Measurements from ENCODE around the gene SLC7A5.

Gene SLC7A5

DNA sequence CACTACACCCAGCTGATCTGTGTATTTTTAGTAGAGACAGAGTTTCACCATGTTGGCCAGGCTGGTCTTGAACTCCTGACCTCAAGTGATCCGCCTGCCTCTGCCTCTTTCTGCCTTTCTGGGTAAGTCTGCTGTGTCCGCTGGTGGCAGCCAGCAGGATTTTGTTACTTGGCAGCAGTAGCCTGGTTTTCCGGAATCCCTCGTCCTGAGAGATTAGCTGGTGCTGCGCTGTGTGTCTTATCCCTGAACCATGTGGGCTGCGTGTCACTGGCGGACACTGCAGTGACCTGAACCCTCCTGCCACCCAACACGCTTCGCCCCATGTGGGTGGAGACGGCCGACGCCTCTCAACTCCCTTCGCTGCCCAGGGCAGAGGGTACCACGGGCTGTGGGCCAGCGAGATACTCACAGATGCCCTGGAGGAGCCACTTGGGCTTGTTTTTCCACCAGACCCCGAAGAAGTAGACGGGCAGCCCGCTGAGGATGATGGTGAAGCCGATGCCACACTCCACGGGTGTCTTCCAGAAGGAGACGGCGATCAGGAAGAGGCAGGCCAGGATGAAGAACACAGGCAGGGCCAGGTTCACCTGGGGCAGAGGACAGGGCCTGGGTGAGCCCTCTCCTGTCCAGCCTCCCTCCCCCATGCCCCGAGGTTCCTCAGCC is 35.2 kb downstream of the SLC7A5 start:
- TF ChIP-seq, protein P1, sequence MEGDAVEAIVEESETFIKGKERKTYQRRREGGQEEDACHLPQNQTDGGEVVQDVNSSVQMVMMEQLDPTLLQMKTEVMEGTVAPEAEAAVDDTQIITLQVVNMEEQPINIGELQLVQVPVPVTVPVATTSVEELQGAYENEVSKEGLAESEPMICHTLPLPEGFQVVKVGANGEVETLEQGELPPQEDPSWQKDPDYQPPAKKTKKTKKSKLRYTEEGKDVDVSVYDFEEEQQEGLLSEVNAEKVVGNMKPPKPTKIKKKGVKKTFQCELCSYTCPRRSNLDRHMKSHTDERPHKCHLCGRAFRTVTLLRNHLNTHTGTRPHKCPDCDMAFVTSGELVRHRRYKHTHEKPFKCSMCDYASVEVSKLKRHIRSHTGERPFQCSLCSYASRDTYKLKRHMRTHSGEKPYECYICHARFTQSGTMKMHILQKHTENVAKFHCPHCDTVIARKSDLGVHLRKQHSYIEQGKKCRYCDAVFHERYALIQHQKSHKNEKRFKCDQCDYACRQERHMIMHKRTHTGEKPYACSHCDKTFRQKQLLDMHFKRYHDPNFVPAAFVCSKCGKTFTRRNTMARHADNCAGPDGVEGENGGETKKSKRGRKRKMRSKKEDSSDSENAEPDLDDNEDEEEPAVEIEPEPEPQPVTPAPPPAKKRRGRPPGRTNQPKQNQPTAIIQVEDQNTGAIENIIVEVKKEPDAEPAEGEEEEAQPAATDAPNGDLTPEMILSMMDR (conservative IDR thresholded peaks at IDR 0.05; ENCODE audit: low read depth, low read length) = no peak
- H3K4me3 ChIP-seq (ENCODE audit: low read length) = no peak overlapping the region
- no peak for DNase-seq (ENCODE audit: low read depth)

DNA sequence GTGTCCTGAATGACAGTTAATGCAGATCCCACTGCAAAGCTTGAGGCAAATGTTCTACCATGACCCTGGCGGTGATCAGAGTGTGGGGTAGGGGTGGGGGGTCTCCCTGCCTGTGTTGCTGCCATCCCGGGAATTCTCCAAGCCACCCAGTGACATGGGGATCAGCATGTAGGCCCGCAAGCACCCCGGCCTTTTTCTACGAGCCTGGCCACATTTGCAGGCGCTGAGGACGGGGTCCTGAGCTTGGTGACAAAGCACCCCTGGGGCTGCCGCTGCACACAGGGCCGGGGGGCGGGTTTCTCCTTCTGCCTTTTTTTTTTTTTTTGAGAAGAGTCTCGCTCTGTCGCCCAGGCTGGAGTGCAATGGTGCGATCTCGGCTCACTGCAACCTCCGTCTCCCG is 35.8 kb downstream of the SLC7A5 start:
- TF ChIP-seq, protein P1 (conservative IDR thresholded peaks at IDR 0.05; ENCODE audit: low read depth, low read length) = no peak
- H3K4me3 ChIP-seq (ENCODE audit: low read length) = no peak overlapping the region
- DNase-seq (ENCODE audit: low read depth) = no peak

DNA sequence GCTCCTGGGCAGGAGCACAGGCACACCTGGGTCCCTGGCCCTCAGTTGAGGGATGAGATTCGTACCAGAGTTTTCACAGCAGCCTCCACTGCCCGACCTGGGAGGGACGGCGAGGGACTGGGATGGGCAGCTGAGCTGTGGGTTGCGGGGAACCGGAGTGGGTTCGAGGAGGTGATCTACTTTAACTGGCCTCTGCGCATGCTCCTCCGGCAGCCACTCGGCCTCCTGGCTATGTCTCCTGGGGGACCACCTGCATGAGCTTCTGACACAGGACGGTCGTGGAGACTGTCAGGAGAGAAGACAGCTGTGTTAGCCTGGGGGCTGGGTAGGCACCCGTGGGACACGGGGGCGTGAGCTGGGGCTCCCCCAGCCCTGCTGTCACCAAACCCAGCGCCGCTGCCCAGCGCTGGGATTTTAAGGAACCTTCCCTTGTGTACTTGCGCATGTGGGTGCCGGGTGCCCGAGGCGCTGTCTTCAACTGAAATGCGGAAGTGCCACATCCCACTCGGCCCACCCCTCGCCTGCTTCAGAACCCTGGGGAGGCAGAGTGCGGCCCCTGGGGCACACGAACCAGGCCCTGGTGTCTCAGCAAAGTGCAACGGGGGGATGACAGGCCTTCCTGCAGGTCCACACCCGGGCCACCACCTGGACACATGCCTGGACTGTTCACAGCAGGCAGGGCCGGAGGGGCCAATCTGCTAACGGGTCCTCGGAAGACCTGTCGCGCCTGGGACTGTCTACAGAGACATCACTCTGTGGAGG is 36.4 kb downstream of the SLC7A5 start:
- no peak for DNase-seq (ENCODE audit: low read depth)
- TF ChIP-seq, protein P1 (conservative IDR thresholded peaks at IDR 0.05; ENCODE audit: low read depth, low read length) = no peak
- H3K4me3 ChIP-seq (ENCODE audit: low read length) = no peak overlapping the region

DNA sequence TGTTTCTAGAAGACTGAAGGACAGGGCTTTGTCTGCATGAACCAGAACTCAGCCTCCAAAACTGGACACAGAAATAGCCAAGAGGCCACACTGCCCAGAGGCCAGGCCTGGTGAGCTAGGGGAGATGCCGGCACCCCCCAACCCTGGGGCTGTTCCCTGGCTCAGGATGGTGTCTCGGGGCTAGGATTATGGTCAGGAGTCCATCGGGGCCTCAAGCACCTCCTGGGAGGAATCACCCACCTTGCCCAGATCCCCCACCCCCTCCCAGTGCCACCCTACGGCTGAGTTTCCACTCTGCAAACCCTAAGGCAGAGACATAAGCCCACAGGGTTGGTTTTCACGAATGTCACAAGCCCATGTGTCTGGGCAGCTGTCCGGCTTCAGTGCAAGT is 37.2 kb downstream of the SLC7A5 start:
- no peak overlapping the region for H3K4me3 ChIP-seq (ENCODE audit: low read length)
- DNase-seq (ENCODE audit: low read depth) = no peak
- TF ChIP-seq, protein P1 (conservative IDR thresholded peaks at IDR 0.05; ENCODE audit: low read depth, low read length) = no peak

DNA sequence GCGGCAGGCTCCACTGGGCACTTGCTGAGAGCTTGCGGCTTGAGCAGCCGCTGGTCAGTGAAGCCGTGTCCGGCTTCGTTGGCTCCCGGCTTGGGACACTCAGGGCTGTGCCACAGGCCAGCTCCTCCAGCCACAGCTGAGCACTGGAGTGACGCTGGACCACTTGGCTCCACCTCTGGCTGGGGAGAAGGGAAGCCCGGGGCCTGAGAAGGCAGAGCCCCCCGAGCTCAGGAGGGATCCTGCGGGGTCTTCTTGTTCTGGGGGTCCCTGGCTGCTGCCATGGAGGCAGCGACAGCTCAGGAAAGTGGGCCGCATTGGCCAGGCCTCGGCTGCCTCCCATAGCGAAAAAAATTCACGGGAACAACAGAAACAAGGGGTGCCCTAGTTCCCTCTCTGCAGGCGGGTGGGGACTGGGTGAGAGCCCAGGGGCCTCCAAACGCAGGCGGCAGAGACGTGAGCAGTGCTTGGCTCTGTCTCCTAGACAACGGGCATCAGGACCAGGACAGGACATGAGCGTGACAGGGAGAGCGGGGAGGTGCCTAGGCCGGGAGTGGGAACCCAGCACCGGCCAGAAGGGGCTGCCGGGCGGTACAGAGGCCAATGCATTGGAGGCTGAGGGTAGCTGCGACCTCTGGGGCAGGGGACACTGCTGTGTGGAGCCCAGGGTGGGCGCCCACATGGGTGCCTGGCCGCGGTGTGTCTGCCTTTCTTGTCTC is 37.7 kb downstream of the SLC7A5 start:
- DNase-seq (ENCODE audit: low read depth) = no peak
- TF ChIP-seq, protein P1 (conservative IDR thresholded peaks at IDR 0.05; ENCODE audit: low read depth, low read length) = no peak
- no peak overlapping the region for H3K4me3 ChIP-seq (ENCODE audit: low read length)

DNA sequence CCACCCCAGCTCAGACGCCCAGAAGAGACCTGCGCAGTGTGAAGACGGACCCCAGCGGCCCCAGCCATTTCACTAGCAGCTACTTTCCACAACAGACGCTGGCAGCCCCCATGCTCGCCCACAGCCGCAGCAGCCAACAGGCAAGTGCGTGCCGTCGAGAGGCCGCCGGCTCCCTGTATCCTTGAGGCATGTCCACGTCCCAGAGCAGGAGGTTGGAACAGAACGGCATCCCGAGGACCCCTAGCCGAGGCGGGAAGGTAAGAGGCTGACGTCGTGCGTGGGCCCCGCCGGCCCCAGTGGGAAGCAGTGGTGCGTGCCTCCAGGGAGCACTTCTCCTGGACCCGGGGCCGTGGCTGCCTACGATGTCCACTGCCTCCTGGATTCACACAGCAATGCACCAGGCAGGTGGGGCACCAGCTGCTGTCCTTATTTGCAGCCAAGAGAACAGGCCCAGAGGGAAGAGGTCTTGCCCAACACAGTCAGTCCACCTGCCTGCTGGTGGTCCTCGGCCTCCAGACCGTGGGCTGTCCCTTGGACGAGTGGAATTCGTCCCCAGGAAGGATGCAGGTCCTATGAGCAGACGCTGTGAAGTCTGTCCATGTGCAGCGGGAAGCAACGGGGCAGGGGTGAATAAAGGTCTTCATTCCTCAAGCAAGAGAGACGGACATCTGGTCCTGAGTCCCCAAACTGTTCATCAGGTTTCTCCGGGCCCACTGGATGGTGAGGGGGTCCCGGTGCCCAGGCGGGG is 38.5 kb downstream of the SLC7A5 start:
- no peak for DNase-seq (ENCODE audit: low read depth)
- TF ChIP-seq, protein P1 (conservative IDR thresholded peaks at IDR 0.05; ENCODE audit: low read depth, low read length) = no peak
- no peak overlapping the region for H3K4me3 ChIP-seq (ENCODE audit: low read length)

Measured in retinal pigment epithelial cell (primary cell).